CD4-positive, CD25-positive, alpha-beta regulatory T cell (primary cell): ENCODE results near the gene PDE3A. TPM values are rescaled to one million over a fixed set of nuclear protein-coding genes. Genes with fewer than 3 reads are reported as not detected.
"Not testable (repeated sequence)": the region's sequence is repeated elsewhere in the genome, so short reads cannot be mapped to it uniquely, and the experiment has no call there.

Experiments
- ATAC-seq, 2 donors: fragments of 150-1000 bp; cut with Tn5 transposase; one replicate each; pipeline ENCODE4 v1.10.0; 2021; ENCODE audit warnings: low read depth in 2 of 2, moderate number of reproducible peaks in 2 of 2, moderate library complexity in 1 of 2
- DNase-seq, 3 donors: peaks; one replicate each; pipeline versions ENCODE4 v3.0.0 to v3.0.0-alpha.2; 2012 to 2022; ENCODE audit warnings: mixed read lengths in 1 of 3
- H3K27ac ChIP-seq: one replicate; pipeline ENCODE4 v1.7.0; 2013; ENCODE audit warnings: mild to moderate bottlenecking, low read length; ENCODE audit not compliant: insufficient read depth, poor library complexity, severe bottlenecking
- H3K27me3 ChIP-seq: one replicate; pipeline ENCODE4 v1.7.0; 2013; ENCODE audit warnings: low read length; ENCODE audit not compliant: control insufficient read depth, insufficient read depth
- H3K36me3 ChIP-seq: one replicate; pipeline ENCODE4 v1.7.0; 2013; ENCODE audit warnings: mild to moderate bottlenecking, low read length, moderate library complexity; ENCODE audit not compliant: control insufficient read depth, insufficient read depth
- H3K4me1 ChIP-seq: 2 replicates; pipeline ENCODE4 v1.7.0; 2013; ENCODE audit warnings: mild to moderate bottlenecking, low read length; ENCODE audit not compliant: insufficient read depth, control insufficient read depth, poor library complexity, severe bottlenecking
- H3K4me3 ChIP-seq: one replicate; pipeline ENCODE4 v1.7.0; 2013; ENCODE audit warnings: low read depth, mild to moderate bottlenecking, low read length, moderate library complexity
- H3K9me3 ChIP-seq, 2 experiments: 1 replicate in 1 of 2; 2 replicates in 1 of 2; pipeline ENCODE4 v1.7.0; 2013; ENCODE audit warnings: low read length in 2 of 2, mild to moderate bottlenecking in 1 of 2, moderate library complexity in 1 of 2; ENCODE audit not compliant: control insufficient read depth in 2 of 2
- H3K27ac Mint-ChIP-seq, 3 donors: one replicate each; pipeline ENCODE4 v1.8.0; 2020 to 2022; ENCODE audit warnings: mild to moderate bottlenecking in 3 of 3, mixed read lengths in 3 of 3, moderate library complexity in 2 of 3
- H3K27me3 Mint-ChIP-seq: one replicate; pipeline ENCODE4 v1.8.0; 2022; ENCODE audit warnings: mild to moderate bottlenecking, mixed read lengths
- H3K36me3 Mint-ChIP-seq: one replicate; pipeline ENCODE4 v1.8.0; 2020; ENCODE audit warnings: mixed read lengths
- H3K4me1 Mint-ChIP-seq, 4 donors: one replicate each; pipeline ENCODE4 v1.8.0; 2020 to 2022; ENCODE audit warnings: mixed read lengths in 4 of 4, mild to moderate bottlenecking in 1 of 4
- H3K4me3 Mint-ChIP-seq, 4 donors: one replicate each; pipeline ENCODE4 v1.8.0; 2020 to 2022; ENCODE audit warnings: mild to moderate bottlenecking in 4 of 4, mixed read lengths in 4 of 4, moderate library complexity in 3 of 4
- H3K9me3 Mint-ChIP-seq, 7 donors: one replicate each; pipeline ENCODE4 v1.8.0; 2020 to 2022; ENCODE audit warnings: mixed read lengths in 7 of 7, mild to moderate bottlenecking in 3 of 7, moderate library complexity in 2 of 7
- polyA plus RNA-seq, 4 donors: library from polyadenylated mRNA; unstranded; fragments of 300-500 nt; fragmentation: Illumina TruSeq; gene quantifications; one replicate each; pipeline ENCODE4 v1.2.3, GENCODE V29; 2021
- total RNA-seq: library from RNA; stranded (reverse); gene quantifications from one replicate; pipeline ENCODE4 v1.2.3, GENCODE V29; 2022

Gene PDE3A
- total and polyA plus RNA-seq, 5 donors from 2014 or later = 0.05 to 0.30 TPM; not detected in 3

GRCh38 chr12:20376984-20377383 is 8.6 kb downstream of the PDE3A start:
- H3K4me3 ChIP-seq = no peak overlapping the region
- peaks cover 4% of the 10 kb centered on the region for H3K27me3 Mint-ChIP-seq
- no peak overlapping the region for H3K4me3 Mint-ChIP-seq
- peaks cover 0 to 1% (median 0%) of the 10 kb centered on the region in 7 donors for H3K9me3 Mint-ChIP-seq
- no peaks in the 10 kb centered on the region for H3K9me3 ChIP-seq
- no peaks in the 10 kb centered on the region for H3K4me1 ChIP-seq
- ATAC-seq (no peak), DNase-seq (no peak)
- no peaks in the 10 kb centered on the region for H3K27me3 ChIP-seq
- H3K36me3 Mint-ChIP-seq = no peaks in the 10 kb centered on the region
- no peaks in the 10 kb centered on the region for H3K36me3 ChIP-seq
- no peak overlapping the region for H3K27ac Mint-ChIP-seq
- H3K4me1 Mint-ChIP-seq = no peaks in the 10 kb centered on the region
- no peak overlapping the region for H3K27ac ChIP-seq

GRCh38 chr12:20377750-20378149 is 9.4 kb downstream of the PDE3A start:
- no peaks in the 10 kb centered on the region for H3K36me3 ChIP-seq
- no peak for DNase-seq
- Mint-ChIP-seq H3K27ac (no peak overlapping the region), H3K4me1 (no peaks in the 10 kb centered on the region), H3K4me3 (no peak overlapping the region), H3K36me3 (no peaks in the 10 kb centered on the region), H3K27me3 (peaks cover 4% of the 10 kb centered on the region), H3K9me3 (peaks cover 0 to 1% (median 0%) of the 10 kb centered on the region in 7 donors)
- no peak overlapping the region for H3K4me3 ChIP-seq
- no peak for ATAC-seq
- H3K4me1 ChIP-seq = no peaks in the 10 kb centered on the region
- H3K27ac ChIP-seq = no peak overlapping the region
- no peaks in the 10 kb centered on the region for H3K27me3 ChIP-seq
- no peaks in the 10 kb centered on the region for H3K9me3 ChIP-seq

GRCh38 chr12:20382117-20382516 is 13.8 kb downstream of the PDE3A start:
- ATAC-seq = no peak
- Mint-ChIP-seq H3K9me3 (peaks cover 0 to 8% (median 0%) of the 10 kb centered on the region in 7 donors), H3K27ac (no peak overlapping the region), H3K36me3 (no peaks in the 10 kb centered on the region), H3K27me3 (no peaks in the 10 kb centered on the region), H3K4me1 (no peaks in the 10 kb centered on the region), H3K4me3 (no peak overlapping the region)
- no peaks in the 10 kb centered on the region for H3K36me3 ChIP-seq
- no peak overlapping the region for H3K4me3 ChIP-seq
- no peak overlapping the region for H3K27ac ChIP-seq
- no peaks in the 10 kb centered on the region for H3K4me1 ChIP-seq
- DNase-seq = no peak
- H3K9me3 ChIP-seq = no peaks in the 10 kb centered on the region
- no peaks in the 10 kb centered on the region for H3K27me3 ChIP-seq

- Mint-ChIP-seq H3K36me3 (no peaks in the 10 kb centered on the region), H3K4me1 (no peaks in the 10 kb centered on the region), H3K9me3 (peaks cover 0 to 8% (median 0%) of the 10 kb centered on the region in 7 donors), H3K4me3 (no peak overlapping the region), H3K27me3 (no peaks in the 10 kb centered on the region), H3K27ac (no peak overlapping the region)
- Histone ChIP-seq H3K27me3 (no peaks in the 10 kb centered on the region), H3K4me3 (no peak overlapping the region), H3K36me3 (no peaks in the 10 kb centered on the region), H3K4me1 (no peaks in the 10 kb centered on the region), H3K27ac (no peak overlapping the region), H3K9me3 (no peaks in the 10 kb centered on the region)
- ATAC-seq (no peak), DNase-seq (no peak)
Measured at GRCh38 chr12:20383612-20384011, 15.3 kb downstream of the PDE3A start.

GRCh38 chr12:20384836-20385235 is 16.5 kb downstream of the PDE3A start:
- not testable (repeated sequence) for H3K36me3 ChIP-seq, H3K27me3 ChIP-seq, H3K4me3 ChIP-seq, ATAC-seq, H3K4me3 Mint-ChIP-seq, DNase-seq, H3K27ac Mint-ChIP-seq, H3K4me1 ChIP-seq, H3K36me3 Mint-ChIP-seq, H3K9me3 Mint-ChIP-seq, H3K4me1 Mint-ChIP-seq, H3K27me3 Mint-ChIP-seq, H3K9me3 ChIP-seq, H3K27ac ChIP-seq

- Mint-ChIP-seq H3K9me3 (peaks cover 0 to 6% (median 5%) of the 10 kb centered on the region in 7 donors), H3K4me1 (no peaks in the 10 kb centered on the region), H3K27me3 (no peaks in the 10 kb centered on the region), H3K27ac (no peak overlapping the region), H3K36me3 (no peaks in the 10 kb centered on the region), H3K4me3 (no peak overlapping the region)
- Histone ChIP-seq H3K4me1 (no peaks in the 10 kb centered on the region), H3K4me3 (no peak overlapping the region), H3K27me3 (no peaks in the 10 kb centered on the region), H3K36me3 (no peaks in the 10 kb centered on the region), H3K27ac (no peak overlapping the region), H3K9me3 (no peaks in the 10 kb centered on the region)
- DNase-seq = no peak
- ATAC-seq = no peak
Measured at GRCh38 chr12:20390846-20391245, 22.5 kb downstream of the PDE3A start.

- ATAC-seq = no peak
- peaks cover 0 to 6% (median 3%) of the 10 kb centered on the region in 7 donors for H3K9me3 Mint-ChIP-seq
- Histone ChIP-seq H3K36me3 (no peaks in the 10 kb centered on the region), H3K27me3 (no peaks in the 10 kb centered on the region), H3K9me3 (no peaks in the 10 kb centered on the region), H3K4me3 (no peak overlapping the region), H3K27ac (no peak overlapping the region), H3K4me1 (no peaks in the 10 kb centered on the region)
- no peaks in the 10 kb centered on the region for H3K4me1 Mint-ChIP-seq
- no peak for DNase-seq
- H3K27me3 Mint-ChIP-seq = no peaks in the 10 kb centered on the region
- no peaks in the 10 kb centered on the region for H3K36me3 Mint-ChIP-seq
- H3K4me3 Mint-ChIP-seq = no peak overlapping the region
- peak overlapping the region in 1 of 3 donors; percentile 54 for H3K27ac Mint-ChIP-seq
Measured at GRCh38 chr12:20392339-20392738, 24.0 kb downstream of the PDE3A start.

- no peaks in the 10 kb centered on the region for H3K27me3 ChIP-seq
- no peaks in the 10 kb centered on the region for H3K36me3 ChIP-seq
- Mint-ChIP-seq H3K4me1 (no peaks in the 10 kb centered on the region), H3K36me3 (no peaks in the 10 kb centered on the region), H3K27ac (no peak overlapping the region), H3K9me3 (peaks cover 0 to 6% (median 3%) of the 10 kb centered on the region in 7 donors), H3K27me3 (no peaks in the 10 kb centered on the region), H3K4me3 (no peak overlapping the region)
- ATAC-seq = no peak
- H3K9me3 ChIP-seq = no peaks in the 10 kb centered on the region
- DNase-seq = no peak
- no peak overlapping the region for H3K27ac ChIP-seq
- no peak overlapping the region for H3K4me3 ChIP-seq
- H3K4me1 ChIP-seq = no peaks in the 10 kb centered on the region
Measured at GRCh38 chr12:20393707-20394106, 25.4 kb downstream of the PDE3A start.
